H9 (cell line): ENCODE measurements around the gene TIPIN. TPM values are rescaled to one million over a fixed set of nuclear protein-coding genes. Genes with fewer than 3 reads are reported as not detected.
"Not testable (repeated sequence)": the region's sequence is repeated elsewhere in the genome, so short reads cannot be mapped to it uniquely, and the experiment has no call there.

Source experiments
- DNase-seq: peaks from one replicate; pipeline ENCODE4 v3.0.0-alpha.2; 2017
- H2AFZ ChIP-seq: one replicate; pipeline ENCODE4 v1.6.1; 2013; ENCODE audit warnings: mild to moderate bottlenecking, low read length, control low read depth, moderate library complexity
- H2AK5ac ChIP-seq: 2 replicates; pipeline ENCODE4 v1.6.1; 2013; ENCODE audit warnings: low read length, control low read depth, mixed read lengths; ENCODE audit not compliant: insufficient read length
- H2BK120ac ChIP-seq: one replicate; pipeline ENCODE4 v1.6.1; 2013; ENCODE audit warnings: low read depth, mild to moderate bottlenecking, low read length, control low read depth, inconsistent platforms; ENCODE audit not compliant: poor library complexity, severe bottlenecking
- H2BK12ac ChIP-seq: 2 replicates; pipeline ENCODE4 v1.6.1; 2013; ENCODE audit warnings: low read length, control low read depth, mixed read lengths, low read depth; ENCODE audit not compliant: insufficient read length
- H2BK15ac ChIP-seq: 2 replicates; pipeline ENCODE4 v1.6.1; 2013; ENCODE audit warnings: low read depth, low read length, control low read depth
- H2BK20ac ChIP-seq: one replicate; pipeline ENCODE4 v1.6.1; 2013; ENCODE audit warnings: low read depth, mild to moderate bottlenecking, low read length, control low read depth, inconsistent platforms; ENCODE audit not compliant: poor library complexity, severe bottlenecking
- H2BK5ac ChIP-seq: 2 replicates; pipeline ENCODE4 v1.6.1; 2013; ENCODE audit warnings: low read length, control low read depth, mixed read lengths; ENCODE audit not compliant: insufficient read length
- H3K14ac ChIP-seq: 2 replicates; pipeline ENCODE4 v1.6.1; 2013; ENCODE audit warnings: low read length, control low read depth; ENCODE audit not compliant: insufficient read depth
- H3K18ac ChIP-seq: 2 replicates; pipeline ENCODE4 v1.6.1; 2013; ENCODE audit warnings: low read depth, mild to moderate bottlenecking, mixed read lengths, low read length, control low read depth; ENCODE audit not compliant: insufficient read length
- H3K23ac ChIP-seq: 2 replicates; pipeline ENCODE4 v1.6.1; 2013; ENCODE audit warnings: low read length, control low read depth, mixed read lengths, low read depth; ENCODE audit not compliant: insufficient read length
- H3K23me2 ChIP-seq: 2 replicates; pipeline ENCODE4 v1.6.1; 2013; ENCODE audit warnings: low read depth, mild to moderate bottlenecking, mixed read lengths, low read length, control low read depth; ENCODE audit not compliant: insufficient read length, poor library complexity, severe bottlenecking
- H3K27ac ChIP-seq: 2 replicates; pipeline ENCODE4 v1.5.1; 2013; ENCODE audit warnings: low read length, control low read depth, mixed read lengths, low read depth; ENCODE audit not compliant: insufficient read length
- H3K27me3 ChIP-seq: 2 replicates; pipeline ENCODE4 v1.6.1; 2013; ENCODE audit warnings: low read length, control low read depth, inconsistent platforms; ENCODE audit not compliant: insufficient read depth
- H3K4ac ChIP-seq: 2 replicates; pipeline ENCODE4 v1.6.1; 2013; ENCODE audit warnings: low read depth, mild to moderate bottlenecking, control low read depth, inconsistent platforms, low read length, moderate library complexity
- H3K4me1 ChIP-seq: 2 replicates; pipeline ENCODE4 v1.6.1; 2013; ENCODE audit warnings: low read length, control low read depth, inconsistent platforms; ENCODE audit not compliant: insufficient read depth
- H3K4me2 ChIP-seq: 2 replicates; pipeline ENCODE4 v1.6.1; 2013; ENCODE audit warnings: low read length, control low read depth, mixed read lengths; ENCODE audit not compliant: insufficient read length, insufficient read depth
- H3K56ac ChIP-seq: 2 replicates; pipeline ENCODE4 v1.6.1; 2013; ENCODE audit warnings: low read depth, mild to moderate bottlenecking, mixed read lengths, low read length, control low read depth; ENCODE audit not compliant: insufficient read length
- H3K79me1 ChIP-seq: 2 replicates; pipeline ENCODE4 v1.6.1; 2013; ENCODE audit warnings: low read depth, mild to moderate bottlenecking, moderate library complexity, low read length, control low read depth, inconsistent platforms; ENCODE audit not compliant: insufficient read depth, poor library complexity, severe bottlenecking
- H3K79me2 ChIP-seq: 2 replicates; pipeline ENCODE4 v1.6.1; 2013; ENCODE audit warnings: low read length, control low read depth, inconsistent platforms; ENCODE audit not compliant: insufficient read depth
- H3K9ac ChIP-seq: 2 replicates; pipeline ENCODE4 v1.6.1; 2013; ENCODE audit warnings: low read length, control low read depth, mixed read lengths; ENCODE audit not compliant: insufficient read length; ENCODE audit errors: extremely low read depth
- H3K9me3 ChIP-seq: one replicate; pipeline ENCODE4 v1.6.1; 2013; ENCODE audit warnings: low read depth, low read length, inconsistent platforms; ENCODE audit not compliant: control insufficient read depth
- H3T11ph ChIP-seq: one replicate; pipeline ENCODE4 v1.6.1; 2013; ENCODE audit warnings: mild to moderate bottlenecking, low read length, control low read depth, inconsistent platforms
- H4K20me1 ChIP-seq: one replicate; pipeline ENCODE4 v1.6.1; 2013; ENCODE audit not compliant: control insufficient read depth, insufficient read length, insufficient read depth
- H4K5ac ChIP-seq: 2 replicates; pipeline ENCODE4 v1.6.1; 2013; ENCODE audit warnings: low read depth, mild to moderate bottlenecking, mixed read lengths, low read length, control low read depth; ENCODE audit not compliant: insufficient read length
- H4K8ac ChIP-seq: replicated peaks from 2 replicates; pipeline ENCODE4 v1.6.1; 2013; ENCODE audit warnings: low read length, control low read depth, mixed read lengths, low read depth; ENCODE audit not compliant: insufficient read length
- H4K91ac ChIP-seq: 2 replicates; pipeline ENCODE4 v1.6.1; 2013; ENCODE audit warnings: low read depth, mild to moderate bottlenecking, moderate library complexity, mixed read lengths, low read length, control low read depth; ENCODE audit not compliant: insufficient read length
- H3K27ac Mint-ChIP-seq, 3 experiments: 2 replicates in 2 of 3; 3 replicates in 1 of 3; pipeline ENCODE4 v1.8.0; 2020 to 2021; ENCODE audit warnings: mixed read lengths in 3 of 3, mild to moderate bottlenecking in 1 of 3, moderate library complexity in 1 of 3
- H3K27me3 Mint-ChIP-seq: 2 replicates; pipeline ENCODE4 v1.8.0; 2021; ENCODE audit warnings: low read depth, mild to moderate bottlenecking, moderate library complexity, mixed read lengths
- H3K36me3 Mint-ChIP-seq, 3 experiments: 2 replicates in 2 of 3; 3 replicates in 1 of 3; pipeline ENCODE4 v1.8.0; 2020 to 2021; ENCODE audit warnings: low read depth in 3 of 3, mixed read lengths in 3 of 3; ENCODE audit not compliant: insufficient read depth in 1 of 3
- H3K4me1 Mint-ChIP-seq, 2 experiments: 2 replicates each; pipeline ENCODE4 v1.8.0; 2020; ENCODE audit warnings: mixed read lengths in 2 of 2
- H3K4me3 Mint-ChIP-seq, 2 experiments: 2 replicates in 1 of 2; 3 replicates in 1 of 2; pipeline ENCODE4 v1.8.0; 2020 to 2021; ENCODE audit warnings: mild to moderate bottlenecking in 2 of 2, mixed read lengths in 2 of 2, moderate library complexity in 1 of 2
- H3K9me3 Mint-ChIP-seq, 2 experiments: 2 replicates in 1 of 2; 3 replicates in 1 of 2; pipeline ENCODE4 v1.8.0; 2020; ENCODE audit warnings: mild to moderate bottlenecking in 2 of 2, mixed read lengths in 2 of 2, moderate library complexity in 1 of 2
- CTCF ChIP-seq: fragments of 200-600 bp; sonication (generic); conservative IDR thresholded peaks from 3 replicates; pipeline ENCODE4 v1.8.0; 2021; ENCODE audit warnings: antibody characterized with exemption, mild to moderate bottlenecking
- WGBS: extraction: QIAGEN DNeasy Blood & Tissue Kit; methylation state at CpG from one replicate; pipeline ENCODE4 v1.1.7; 2013; ENCODE audit warnings: missing lambda C conversion rate, low lambda C conversion rate, mixed read lengths; ENCODE audit not compliant: insufficient read length; ENCODE audit errors: extremely low coverage; 5-methylcytosine and 5-hydroxymethylcytosine counted together
- total RNA-seq: library from RNA; stranded (reverse); gene quantifications from 2 replicates; pipeline ENCODE4 v1.2.1, GENCODE V29; 2021

Gene TIPIN
- total RNA-seq, 1 experiment from 2014 or later, result 26.9 TPM

GRCh38 chr15:66306381-66306780, 50.1 kb downstream of the TIPIN start:
- no peak overlapping the region for H3K18ac ChIP-seq
- H2BK12ac ChIP-seq, result no peak overlapping the region
- no peak overlapping the region for H3K56ac ChIP-seq
- no peaks in the 10 kb centered on the region for H3K9me3 ChIP-seq
- no peak overlapping the region for H3T11ph ChIP-seq
- H4K91ac ChIP-seq, result no peak overlapping the region
- H3K4me3 Mint-ChIP-seq, result no peak overlapping the region
- no peak overlapping the region for H3K4ac ChIP-seq
- no peak overlapping the region for H2BK15ac ChIP-seq
- H4K5ac ChIP-seq, result no peak overlapping the region
- no peaks in the 10 kb centered on the region for H3K4me1 ChIP-seq
- no peaks in the 10 kb centered on the region for H3K9me3 Mint-ChIP-seq
- H3K27me3 ChIP-seq, result no peaks in the 10 kb centered on the region; the same call in 1 of the 2 replicates
- H3K9ac ChIP-seq, result no peak overlapping the region
- no peak overlapping the region for H3K23ac ChIP-seq
- H3K79me1 ChIP-seq, result no peaks in the 10 kb centered on the region
- peaks cover 12 to 38% (median 35%) of the 10 kb centered on the region in 3 experiments; a peak in 6 of 7 replicates for H3K36me3 Mint-ChIP-seq
- no peak for DNase-seq
- H4K8ac ChIP-seq, result no peak overlapping the region
- no peaks in the 10 kb centered on the region for H3K27me3 Mint-ChIP-seq
- no peak overlapping the region for H3K14ac ChIP-seq
- H3K23me2 ChIP-seq, result no peaks in the 10 kb centered on the region
- 0 out of 7 replicates have a peak overlapping the region, but pooled peaks of 1 of the 3 experiments have one; percentile 76 for H3K27ac Mint-ChIP-seq
- no peaks in the 10 kb centered on the region for H3K79me2 ChIP-seq
- H2AK5ac ChIP-seq, result no peak overlapping the region
- H4K20me1 ChIP-seq, result no peaks in the 10 kb centered on the region
- no CpG with 5 or more reads among the region's 3 CpGs for WGBS
- no peak overlapping the region for H2AFZ ChIP-seq
- peaks cover 0 to 2% of the 10 kb centered on the region in 2 experiments; a peak in 1 of 4 replicates for H3K4me1 Mint-ChIP-seq
- no peak overlapping the region for H2BK20ac ChIP-seq
- no peak for TF ChIP-seq CTCF
- H2BK5ac ChIP-seq, result no peak overlapping the region
- no peak overlapping the region for H2BK120ac ChIP-seq
- H3K27ac ChIP-seq, result no peak overlapping the region
- no peak overlapping the region for H3K4me2 ChIP-seq

- H3K4me1 ChIP-seq, H4K91ac ChIP-seq, H3K27me3 ChIP-seq, H3K27ac ChIP-seq, H3K9ac ChIP-seq, H4K20me1 ChIP-seq, H3K27me3 Mint-ChIP-seq, H3K79me1 ChIP-seq, H3K18ac ChIP-seq, DNase-seq, H3K27ac Mint-ChIP-seq, H3K23me2 ChIP-seq, H3K14ac ChIP-seq, H2BK20ac ChIP-seq, H2BK5ac ChIP-seq, H3K9me3 ChIP-seq, H3K4me1 Mint-ChIP-seq, H2BK12ac ChIP-seq, H3K4ac ChIP-seq, H3K9me3 Mint-ChIP-seq, H3K56ac ChIP-seq, H2AFZ ChIP-seq, H3K4me3 Mint-ChIP-seq, H3T11ph ChIP-seq, H2BK15ac ChIP-seq, H4K8ac ChIP-seq, H4K5ac ChIP-seq, H2BK120ac ChIP-seq, H2AK5ac ChIP-seq, H3K4me2 ChIP-seq, H3K23ac ChIP-seq, H3K79me2 ChIP-seq: not testable (repeated sequence)
- peaks cover 8 to 27% (median 22%) of the 10 kb centered on the region in 3 experiments; a peak in 6 of 7 replicates for H3K36me3 Mint-ChIP-seq
- no CpG with 5 or more reads among the region's 10 CpGs for WGBS
Measured at GRCh38 chr15:66304425-66304824, 52.1 kb downstream of the TIPIN start.
